ENCODE measurements around the gene IL12RB2.
"Not testable (repeated sequence)": the region's sequence is repeated elsewhere in the genome, so short reads cannot be mapped to it uniquely, and the experiment has no call there.

Gene IL12RB2

DNA sequence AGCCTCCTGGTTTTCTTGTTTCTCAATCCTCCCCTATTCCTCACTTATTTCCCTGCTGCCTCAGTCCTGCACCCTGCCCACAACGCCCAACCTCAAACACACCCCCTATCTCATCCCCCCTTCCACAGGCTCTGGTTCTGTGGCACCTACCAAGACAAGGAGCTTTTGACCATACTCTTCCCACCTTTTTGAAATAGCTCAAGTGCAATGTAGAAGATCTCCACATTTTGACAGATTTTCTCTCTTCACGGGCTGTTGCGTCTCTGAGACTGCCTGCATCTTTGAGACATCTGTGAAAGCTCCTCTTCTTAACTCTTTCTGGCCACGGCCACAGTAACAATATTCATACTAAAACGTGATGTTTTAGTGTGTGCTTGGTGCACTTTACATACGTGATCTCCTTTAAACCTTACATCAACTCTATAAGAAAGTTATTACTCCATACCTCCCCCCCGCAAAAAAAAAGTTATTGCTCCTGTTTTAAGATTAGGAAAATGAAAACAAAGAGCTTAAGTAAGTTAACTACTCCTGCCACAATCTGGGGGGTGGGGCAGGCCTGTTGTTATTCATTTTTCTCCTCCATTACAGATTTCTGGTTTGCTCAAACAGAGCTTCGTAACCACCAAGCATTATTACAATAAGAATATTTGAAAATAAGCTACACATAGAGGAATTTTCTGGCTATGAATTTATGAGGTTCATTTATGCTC lies 124.4 kb downstream of the IL12RB2 start:
- no peak for DNase-seq (ENCODE audit: low spot score)

DNA sequence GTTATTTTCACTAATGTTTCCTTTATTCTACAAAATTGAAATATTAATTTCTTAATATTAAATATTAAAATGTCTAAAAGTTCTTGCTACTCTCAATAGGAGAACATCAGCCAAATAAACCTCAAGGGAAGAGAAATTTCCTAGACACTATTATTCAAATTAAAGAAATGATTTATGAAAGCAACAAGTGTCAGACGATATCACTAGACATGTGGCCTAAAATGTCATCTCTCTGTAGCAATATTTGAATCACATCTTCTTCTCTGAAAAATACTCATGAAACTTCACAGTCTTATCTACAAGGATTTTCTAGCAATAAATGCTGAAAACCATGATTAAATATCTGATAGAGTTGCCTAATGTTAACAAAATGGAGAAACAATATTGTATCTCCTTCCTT lies 125.1 kb downstream of the IL12RB2 start:
- no peak for DNase-seq (ENCODE audit: low spot score)

DNA sequence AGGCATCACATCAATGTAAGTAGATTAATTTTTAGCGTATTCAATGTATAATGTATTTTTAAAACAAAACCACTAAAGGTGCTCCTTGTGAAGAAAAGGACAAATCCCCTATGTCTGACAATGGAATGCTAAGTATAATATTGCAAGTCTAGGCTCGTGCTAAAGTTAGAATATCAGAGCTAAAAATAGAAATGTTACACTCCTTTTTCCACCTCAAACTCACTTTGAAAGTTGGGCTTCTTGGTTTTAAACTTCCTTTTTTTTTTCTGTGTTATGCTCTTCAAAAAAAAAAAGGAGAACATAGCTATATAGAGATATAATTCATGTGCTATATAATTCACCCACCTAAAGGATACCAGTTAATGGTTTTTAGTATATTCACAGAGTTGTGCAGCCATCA lies 126.2 kb downstream of the IL12RB2 start:
- DNase-seq (ENCODE audit: low spot score): no peak

DNA sequence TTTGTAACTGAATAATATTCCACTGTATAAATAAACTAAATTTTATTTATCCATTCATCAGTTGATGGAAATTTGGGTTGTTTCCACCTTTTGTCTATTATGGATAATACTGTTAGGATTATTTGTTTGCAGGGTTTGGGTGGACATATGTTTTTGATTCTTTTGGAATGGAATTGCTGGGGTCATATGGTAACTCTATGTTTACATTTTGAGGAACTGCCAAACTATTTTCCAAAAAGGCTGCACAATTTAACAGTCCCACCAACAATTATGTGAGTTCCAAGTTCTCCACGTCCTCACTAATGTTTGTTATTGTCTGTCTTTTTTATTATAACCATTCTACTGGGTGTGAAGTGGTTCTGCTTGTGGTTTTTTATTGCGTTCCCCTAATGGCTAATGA lies 126.8 kb downstream of the IL12RB2 start:
- DNase-seq (ENCODE audit: low spot score): no peak

DNA sequence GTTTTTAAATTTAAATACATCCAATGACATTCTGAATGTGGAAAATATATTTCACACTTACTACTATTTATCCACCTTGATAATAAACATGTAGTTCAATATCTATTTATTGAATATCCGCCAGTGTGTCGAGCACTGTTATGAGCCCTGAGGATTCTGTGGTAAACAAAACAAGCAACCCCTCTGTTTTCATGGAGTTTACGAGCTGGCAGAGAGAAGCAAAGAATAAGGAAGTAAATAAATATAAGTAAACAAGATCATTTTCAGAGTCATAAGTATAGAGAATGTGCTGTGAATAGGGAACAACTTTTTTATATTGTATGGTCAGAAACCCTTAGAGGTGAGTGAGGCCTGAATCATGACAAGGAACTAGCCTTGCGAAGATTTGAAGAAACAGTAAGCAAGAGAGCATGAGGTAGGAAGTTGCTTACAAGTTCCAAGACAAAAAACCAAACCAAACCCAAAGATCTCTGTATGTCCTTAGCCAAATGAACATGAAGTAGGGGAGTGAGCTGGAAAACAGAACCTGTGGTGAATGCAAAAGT lies 128.9 kb downstream of the IL12RB2 start:
- no peak for DNase-seq (ENCODE audit: low spot score)

DNA sequence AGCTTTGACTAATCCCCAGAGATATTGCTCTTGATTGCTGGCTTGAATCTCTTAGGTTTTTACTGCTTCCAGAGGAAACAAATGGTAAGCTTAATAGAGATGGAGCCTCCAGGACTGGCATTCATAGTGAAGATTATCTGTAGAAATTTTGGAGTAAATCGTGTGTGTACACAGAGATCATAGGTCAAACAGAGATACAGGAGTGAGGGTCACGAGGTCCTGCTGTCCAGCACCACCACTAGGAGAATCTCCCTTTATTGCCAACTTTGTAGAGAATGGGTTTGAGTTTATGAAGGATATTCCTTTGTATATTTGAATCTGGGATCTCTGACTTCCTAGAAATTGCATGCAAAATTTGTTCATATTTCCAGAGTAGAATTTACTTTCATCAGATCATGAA lies 130.3 kb downstream of the IL12RB2 start:
- no peak for DNase-seq (ENCODE audit: low spot score)

DNA sequence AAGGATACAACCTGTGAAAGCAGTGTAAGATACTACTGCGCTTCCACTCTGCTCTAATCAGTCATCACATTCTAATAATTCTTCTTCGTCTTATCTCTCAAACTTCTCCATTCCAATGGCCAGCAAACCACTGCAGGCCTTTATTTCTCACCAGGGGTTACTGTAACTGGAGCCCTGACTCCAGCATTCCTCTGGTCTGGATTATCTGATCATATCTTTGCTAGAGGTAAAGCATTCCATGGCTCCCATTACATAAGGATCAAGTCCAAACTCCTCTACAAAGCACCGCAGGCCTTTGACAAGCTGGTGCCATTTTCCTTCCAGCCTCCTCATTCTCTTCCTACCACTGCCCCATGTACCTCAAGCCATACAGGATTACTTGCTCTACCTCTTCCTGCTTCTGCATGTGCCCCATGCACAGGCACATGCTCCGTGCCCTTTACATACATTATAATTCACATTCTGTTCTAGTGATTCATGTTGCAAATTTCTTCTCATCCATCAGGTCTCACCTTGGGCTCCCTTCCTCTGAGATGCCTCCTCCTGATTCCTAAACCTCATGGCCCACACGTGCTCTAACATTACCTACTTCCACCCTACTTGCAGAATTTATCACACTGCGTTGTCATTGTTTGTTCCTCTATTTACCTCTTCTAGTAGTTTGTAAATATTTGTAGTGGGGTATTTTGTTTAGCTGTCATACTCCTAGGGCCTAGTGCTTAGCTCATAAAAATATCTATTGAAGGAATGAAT lies 131.8 kb downstream of the IL12RB2 start:
- DNase-seq (ENCODE audit: low spot score): no peak

DNA sequence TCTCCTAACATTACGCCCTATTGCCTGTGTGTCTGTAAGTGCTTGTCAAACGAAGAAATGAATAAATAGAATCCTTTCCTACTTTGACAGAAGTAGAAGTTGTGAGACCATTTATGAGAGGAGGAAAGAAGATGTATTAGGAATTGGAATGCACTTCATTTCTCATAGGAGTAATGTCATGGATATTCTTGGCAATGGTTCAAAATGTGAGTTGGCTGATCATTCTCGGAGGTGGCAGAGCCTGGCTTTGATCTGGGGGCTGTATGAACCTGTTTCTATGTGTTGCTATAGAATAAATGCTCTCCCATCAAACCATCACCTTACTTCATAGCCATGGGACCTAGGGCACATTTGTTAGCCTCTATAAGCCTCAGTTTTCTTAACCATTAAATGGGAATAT lies 132.7 kb downstream of the IL12RB2 start:
- DNase-seq (ENCODE audit: low spot score): no peak

DNA sequence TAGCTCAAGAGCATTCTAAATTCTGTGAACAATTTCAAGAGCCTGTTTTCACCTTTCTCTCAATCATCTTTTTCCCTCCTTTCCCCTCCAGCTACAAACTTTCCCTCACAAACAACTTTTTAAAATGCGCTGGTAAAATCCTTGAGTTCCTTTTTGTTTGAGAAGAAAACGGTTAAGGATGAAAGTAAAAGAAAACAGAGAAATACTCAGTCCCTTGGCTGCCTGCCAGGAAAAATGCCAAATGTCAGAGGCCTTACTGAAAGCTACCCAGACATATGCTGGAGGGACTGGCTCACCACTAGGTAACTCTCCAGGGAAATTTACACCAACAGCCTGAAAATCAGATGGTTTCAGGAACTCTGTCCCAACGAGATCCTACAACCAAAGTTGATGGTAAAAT lies 133.5 kb downstream of the IL12RB2 start:
- no peak for DNase-seq (ENCODE audit: low spot score)

DNA sequence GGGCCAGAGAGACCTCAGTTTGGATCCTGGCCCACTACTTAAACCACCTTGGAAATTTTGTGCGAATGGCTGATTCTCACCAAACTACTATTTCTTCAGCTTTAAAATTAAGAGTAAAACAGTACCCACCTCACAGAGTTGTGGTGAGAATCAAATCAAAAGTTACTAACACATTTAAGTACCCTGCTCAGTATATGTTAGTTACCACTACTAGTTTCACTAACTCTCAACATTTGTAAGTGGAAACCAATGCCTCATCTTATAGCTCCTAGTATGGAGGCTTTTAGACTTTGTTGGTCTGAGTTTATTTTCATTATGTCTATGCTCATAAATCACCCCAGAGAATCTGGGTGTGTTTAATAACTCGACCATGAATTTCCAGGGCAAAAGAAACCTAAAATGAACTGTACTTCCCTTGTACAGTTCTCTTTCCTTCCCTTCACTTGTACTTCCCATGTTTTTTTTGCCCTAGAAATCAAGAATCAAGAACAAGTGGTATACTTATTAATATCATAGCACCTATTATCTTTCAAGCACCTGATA lies 134.1 kb downstream of the IL12RB2 start:
- no peak for DNase-seq (ENCODE audit: low spot score)

DNA sequence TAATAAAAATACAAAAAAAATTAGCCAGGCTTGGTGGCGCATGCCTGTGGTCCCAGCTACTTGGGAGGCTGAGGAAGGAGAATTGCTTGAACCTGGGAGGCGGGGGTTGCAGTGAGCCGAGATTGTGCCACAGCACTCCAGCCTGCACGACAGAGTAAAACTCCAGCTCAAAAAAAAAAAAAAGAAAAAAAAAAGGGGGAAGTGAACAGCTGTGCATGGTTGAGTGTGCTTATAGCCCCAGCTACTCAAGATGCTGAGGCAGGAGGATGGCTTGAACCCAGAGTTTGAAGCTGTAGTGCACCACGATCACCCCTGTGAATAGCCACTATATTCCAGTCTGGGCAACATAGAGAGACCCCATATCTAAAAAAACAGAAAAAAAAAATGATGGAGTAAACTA lies 138.3 kb downstream of the IL12RB2 start:
- not testable (repeated sequence) for DNase-seq (ENCODE audit: low spot score)
